DND-41 (cell line): ENCODE data around the gene SERTAD2.

Experiments
- EZH2 ChIP-seq: IDR thresholded peaks from 3 replicates; pipeline ENCODE4 v1.6.1; 2012; ENCODE audit warnings: borderline replicate concordance, low read depth, mild to moderate bottlenecking, moderate library complexity, low read length, inconsistent platforms; ENCODE audit not compliant: severe bottlenecking
- TF ChIP-seq, protein P1 (sequence below): IDR thresholded peaks from 2 replicates; pipeline ENCODE4 v1.5.1; 2012; ENCODE audit warnings: borderline replicate concordance, low read length, moderate library complexity, mild to moderate bottlenecking; ENCODE audit not compliant: poor library complexity, severe bottlenecking; ENCODE audit errors: extremely low read depth

GRCh38 chr2:64678771-64679590, 25.3 kb upstream of the SERTAD2 start:
- TF ChIP-seq, protein P1, sequence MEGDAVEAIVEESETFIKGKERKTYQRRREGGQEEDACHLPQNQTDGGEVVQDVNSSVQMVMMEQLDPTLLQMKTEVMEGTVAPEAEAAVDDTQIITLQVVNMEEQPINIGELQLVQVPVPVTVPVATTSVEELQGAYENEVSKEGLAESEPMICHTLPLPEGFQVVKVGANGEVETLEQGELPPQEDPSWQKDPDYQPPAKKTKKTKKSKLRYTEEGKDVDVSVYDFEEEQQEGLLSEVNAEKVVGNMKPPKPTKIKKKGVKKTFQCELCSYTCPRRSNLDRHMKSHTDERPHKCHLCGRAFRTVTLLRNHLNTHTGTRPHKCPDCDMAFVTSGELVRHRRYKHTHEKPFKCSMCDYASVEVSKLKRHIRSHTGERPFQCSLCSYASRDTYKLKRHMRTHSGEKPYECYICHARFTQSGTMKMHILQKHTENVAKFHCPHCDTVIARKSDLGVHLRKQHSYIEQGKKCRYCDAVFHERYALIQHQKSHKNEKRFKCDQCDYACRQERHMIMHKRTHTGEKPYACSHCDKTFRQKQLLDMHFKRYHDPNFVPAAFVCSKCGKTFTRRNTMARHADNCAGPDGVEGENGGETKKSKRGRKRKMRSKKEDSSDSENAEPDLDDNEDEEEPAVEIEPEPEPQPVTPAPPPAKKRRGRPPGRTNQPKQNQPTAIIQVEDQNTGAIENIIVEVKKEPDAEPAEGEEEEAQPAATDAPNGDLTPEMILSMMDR, result no peak
- no peak for TF ChIP-seq EZH2
